HG02610 (cell line): ENCODE results near the gene TRIP12.
A peak's percentile ranks its signal among the peaks of the same experiment; 100 is the strongest.
"Not testable (repeated sequence)": the region's sequence is repeated elsewhere in the genome, so short reads cannot be mapped to it uniquely, and the experiment has no call there.

ENCODE experiments used
- ATAC-seq: cut with Tn5 transposase; IDR thresholded peaks from one replicate; pipeline ENCODE4 v1.9.1; 2021; ENCODE audit warnings: mild to moderate bottlenecking, moderate library complexity; ENCODE audit not compliant: unreplicated experiment

The TRIP12 gene

DNA sequence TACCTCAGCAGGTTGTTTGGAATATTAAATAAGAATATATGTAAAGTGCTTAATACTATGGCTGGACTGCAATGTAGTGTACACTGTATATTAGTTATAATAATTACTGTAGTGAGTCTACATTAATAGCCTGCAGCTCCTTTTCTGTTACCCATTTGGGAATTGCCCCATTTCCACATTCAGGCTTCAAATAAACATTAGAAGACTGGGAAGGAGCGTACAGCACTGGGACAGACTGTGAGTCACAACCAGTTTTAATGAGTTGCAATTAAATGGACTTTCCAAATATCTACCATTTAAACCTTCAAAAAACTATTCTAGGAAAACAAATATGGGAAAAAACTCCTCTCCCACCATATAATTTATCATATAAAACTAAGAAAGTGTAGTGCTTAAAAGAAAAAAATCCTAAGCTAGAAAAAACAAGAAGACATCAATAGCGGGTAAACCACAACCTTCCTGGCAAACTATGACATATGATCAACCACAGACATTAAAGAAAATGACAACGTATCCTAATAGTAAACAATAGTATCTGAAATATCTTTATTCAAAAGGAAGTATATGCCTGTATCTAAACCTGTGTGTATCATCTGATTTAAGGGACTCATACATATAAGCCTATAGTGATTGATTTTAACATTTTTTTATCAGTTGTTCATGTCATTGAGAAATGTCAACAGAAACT, 86.1 kb downstream of the TRIP12 start:
- ATAC-seq, result no peak

DNA sequence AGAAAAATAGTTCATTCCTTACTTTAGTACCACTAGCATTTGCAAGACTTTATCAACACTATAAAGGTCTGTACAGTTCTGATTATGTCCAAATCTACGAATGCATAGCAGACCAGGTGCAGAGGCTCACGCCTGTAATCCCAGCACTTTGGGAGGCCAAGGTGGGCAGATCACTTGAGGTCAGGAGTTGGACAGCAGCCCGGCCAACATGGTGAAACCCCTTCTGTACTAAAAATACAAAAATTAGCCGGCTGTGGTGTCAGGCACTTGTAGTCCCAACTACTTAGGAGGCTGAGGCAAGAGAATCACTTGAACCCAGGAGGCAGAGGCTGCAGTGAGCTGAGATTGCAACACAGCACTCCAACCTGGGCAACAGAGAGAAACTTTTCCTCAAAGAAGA, 87.4 kb downstream of the TRIP12 start:
- ATAC-seq, result not testable (repeated sequence)

DNA sequence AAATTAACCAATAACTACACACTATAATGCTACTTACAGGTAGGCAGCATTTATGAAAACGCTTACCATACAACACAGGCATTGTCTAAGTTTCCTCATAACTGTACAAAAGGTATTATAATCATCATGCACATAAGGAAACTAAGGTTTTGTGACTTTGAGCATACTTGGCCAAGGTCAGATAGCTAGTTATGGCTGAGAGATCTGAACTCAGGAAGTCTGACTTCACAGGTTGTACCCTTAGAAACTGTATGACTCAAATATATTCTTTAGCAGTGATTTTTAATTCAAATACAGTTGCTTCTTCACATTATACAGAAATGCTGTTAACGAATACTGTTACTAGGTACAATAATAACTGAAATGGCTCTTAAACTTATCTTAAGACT, 89.3 kb downstream of the TRIP12 start:
- ATAC-seq, result peak; percentile 85

DNA sequence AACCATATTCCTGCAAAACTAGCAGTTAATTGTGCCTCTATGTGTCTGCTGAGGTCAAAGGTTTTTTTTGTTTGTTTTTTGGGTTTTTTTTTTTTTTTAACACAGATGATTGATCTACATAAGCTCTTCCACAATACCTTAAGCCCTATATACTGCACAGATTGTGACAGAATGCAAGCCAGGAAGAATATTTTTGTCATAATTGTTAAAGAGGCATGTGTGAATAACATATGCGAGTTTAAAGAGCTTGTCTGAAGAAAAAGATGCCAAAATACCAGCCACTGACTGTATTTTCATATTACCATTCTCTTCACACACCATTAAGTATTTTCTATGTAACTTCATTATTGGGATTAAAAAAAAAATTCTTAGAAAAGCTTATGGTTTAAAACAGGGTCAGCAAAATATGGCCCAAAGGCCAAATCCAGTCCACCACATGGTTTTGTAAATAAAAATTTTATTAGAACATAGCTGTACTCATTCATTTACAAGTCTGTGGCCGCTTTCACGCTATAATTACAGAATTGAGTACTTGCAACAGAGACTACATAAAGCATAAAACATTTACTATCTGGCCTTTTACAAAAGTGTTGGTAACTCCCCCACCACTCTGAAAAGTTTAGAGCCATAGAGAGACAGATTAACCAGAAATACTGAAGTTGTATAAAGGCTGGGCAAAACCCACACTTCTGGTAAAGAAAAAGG, 89.9 kb downstream of the TRIP12 start:
- no peak for ATAC-seq

DNA sequence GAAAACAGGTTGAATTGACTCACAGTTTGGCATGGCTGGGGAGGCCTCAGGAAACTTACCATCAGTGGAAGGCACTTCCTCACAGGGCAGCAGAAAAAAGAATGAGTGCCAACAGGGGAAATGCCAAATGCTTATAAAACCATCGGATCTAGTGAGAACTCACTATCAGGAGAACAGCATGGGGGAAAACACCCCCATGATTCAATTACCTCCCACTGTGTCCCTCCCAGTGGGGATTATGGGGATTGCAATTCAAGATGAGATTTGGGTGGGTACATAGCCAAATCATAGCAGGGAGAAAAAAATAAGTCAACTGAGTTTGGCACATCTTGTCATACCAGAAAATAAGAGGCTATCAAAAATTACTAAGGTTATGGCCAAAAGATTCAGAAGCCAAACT, 96.3 kb downstream of the TRIP12 start:
- ATAC-seq, result no peak

DNA sequence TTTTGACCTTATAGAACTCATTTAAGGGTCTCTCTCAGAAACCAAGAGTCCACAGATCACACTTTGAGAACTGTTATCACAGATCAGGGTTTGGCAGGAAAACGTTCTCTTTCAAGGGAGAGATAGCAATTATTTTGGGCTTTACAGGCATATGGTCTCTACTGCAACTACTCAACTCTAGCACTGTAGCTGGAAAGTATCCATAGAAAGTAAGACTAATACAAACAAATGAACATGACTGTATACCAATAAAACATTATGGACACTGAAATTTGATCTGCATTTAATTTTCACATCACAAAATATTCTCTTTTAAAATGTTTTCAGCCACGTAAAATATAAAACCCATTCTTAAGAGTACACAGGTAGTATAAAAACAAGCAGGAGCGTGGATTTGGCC, 100.5 kb downstream of the TRIP12 start:
- no peak for ATAC-seq

DNA sequence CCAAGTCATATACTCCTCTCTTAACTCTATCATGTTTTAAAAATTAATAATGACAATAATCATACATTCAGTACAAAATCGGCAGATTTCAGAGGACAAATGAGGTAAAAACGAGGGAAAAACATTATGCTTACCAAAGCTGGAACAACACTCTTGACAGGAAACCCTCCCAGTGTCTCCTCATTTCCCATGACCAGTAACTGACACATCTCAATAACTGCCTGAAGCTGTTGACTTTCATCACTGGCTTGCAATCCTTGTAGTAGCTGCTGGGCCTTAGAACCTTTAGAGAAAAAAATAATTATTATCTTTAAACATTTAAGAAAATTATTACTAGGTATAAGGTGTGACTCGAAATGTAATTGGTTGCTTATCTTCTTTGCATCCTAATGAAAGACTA, 103.6 kb downstream of the TRIP12 start:
- ATAC-seq, result no peak

DNA sequence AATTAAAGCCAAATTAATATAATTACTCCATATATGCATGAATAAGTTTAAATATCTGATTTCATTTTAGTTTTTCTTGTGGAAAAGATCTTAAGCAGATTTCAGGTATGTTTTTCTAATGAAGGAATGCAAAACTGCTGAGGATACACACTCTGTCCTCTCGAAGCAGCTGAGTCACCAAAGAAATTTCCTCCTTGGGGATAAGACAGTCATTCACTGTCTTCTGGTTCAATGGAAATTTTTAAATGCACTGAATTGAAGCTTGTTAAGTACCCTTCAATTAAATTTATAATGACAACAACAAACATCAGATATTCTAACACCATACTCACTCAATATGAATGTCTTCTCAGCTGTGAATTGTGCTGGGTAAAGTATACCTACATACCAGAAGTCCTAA, 106.0 kb downstream of the TRIP12 start:
- ATAC-seq, result no peak

DNA sequence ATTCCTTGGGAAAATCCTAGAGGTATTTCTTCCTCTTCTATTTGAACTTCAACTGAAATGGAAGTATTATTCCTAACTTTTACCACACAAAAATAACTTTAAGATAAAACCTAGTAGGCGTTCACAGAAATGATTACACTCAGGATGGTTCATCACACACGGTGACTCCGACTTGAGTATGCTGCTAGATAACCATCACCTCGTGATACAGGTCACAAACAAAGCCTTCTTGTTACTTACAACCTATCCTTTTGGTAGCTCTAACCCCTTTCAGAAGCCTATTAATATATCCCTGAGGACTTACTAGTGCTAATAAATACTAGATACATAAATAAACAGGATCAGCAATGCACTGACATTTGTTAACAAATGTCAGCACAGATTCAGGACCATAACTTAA, 106.5 kb downstream of the TRIP12 start:
- no peak for ATAC-seq

DNA sequence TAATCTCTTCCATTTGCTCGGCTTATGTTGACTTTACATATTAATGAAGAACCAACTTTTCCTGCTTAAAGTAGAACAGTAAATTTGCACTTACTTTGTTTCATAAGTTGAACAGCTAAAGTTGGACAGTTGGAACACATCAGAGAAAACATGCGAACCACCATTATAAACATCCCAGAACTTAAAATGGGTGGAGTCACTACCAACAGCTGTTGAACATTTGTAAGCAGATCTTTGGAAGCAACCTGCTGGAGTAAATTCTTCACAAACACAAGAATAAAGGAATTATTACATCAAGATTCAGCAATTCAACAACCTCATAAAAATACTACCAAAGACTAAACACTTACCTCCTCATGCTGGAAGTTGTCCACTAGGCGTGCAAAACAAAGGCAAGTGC, 111.0 kb downstream of the TRIP12 start:
- ATAC-seq, result no peak

DNA sequence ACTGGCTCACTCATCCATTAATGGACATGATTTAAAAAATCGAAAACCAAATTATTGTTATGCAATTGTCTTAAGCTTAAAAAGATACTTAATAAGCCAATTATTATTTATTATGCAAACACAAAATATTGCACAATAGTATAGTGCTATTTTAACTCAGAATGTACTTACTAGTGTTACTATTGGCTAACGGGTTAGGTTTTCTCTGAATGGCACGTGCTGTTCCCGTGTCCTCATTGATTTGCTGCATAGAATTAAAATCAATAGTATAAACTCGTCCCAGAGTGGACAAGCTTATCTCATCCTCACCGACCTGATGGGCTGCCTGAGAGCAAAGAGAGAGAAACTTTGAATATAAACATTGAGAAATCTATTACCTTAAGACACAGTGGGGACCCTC, 116.2 kb downstream of the TRIP12 start:
- no peak for ATAC-seq

DNA sequence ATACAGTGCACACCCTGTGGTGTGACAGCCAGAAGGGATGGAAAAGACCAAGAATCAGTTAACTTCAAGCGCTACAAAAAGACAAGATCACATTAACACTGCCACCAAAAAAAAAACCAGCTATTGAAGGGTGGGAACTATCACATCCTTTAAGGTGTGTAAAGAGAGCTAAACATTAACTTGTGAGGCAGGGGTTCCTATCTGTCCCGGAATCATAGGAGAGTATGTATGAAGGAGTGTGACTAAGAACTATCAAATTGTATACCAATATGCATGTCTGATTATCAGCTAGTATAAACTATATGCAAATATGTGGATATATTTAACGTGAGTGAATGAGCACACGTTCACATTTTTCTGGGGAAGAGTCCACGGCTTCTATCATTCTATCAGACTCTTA, 119.0 kb downstream of the TRIP12 start:
- no peak for ATAC-seq

DNA sequence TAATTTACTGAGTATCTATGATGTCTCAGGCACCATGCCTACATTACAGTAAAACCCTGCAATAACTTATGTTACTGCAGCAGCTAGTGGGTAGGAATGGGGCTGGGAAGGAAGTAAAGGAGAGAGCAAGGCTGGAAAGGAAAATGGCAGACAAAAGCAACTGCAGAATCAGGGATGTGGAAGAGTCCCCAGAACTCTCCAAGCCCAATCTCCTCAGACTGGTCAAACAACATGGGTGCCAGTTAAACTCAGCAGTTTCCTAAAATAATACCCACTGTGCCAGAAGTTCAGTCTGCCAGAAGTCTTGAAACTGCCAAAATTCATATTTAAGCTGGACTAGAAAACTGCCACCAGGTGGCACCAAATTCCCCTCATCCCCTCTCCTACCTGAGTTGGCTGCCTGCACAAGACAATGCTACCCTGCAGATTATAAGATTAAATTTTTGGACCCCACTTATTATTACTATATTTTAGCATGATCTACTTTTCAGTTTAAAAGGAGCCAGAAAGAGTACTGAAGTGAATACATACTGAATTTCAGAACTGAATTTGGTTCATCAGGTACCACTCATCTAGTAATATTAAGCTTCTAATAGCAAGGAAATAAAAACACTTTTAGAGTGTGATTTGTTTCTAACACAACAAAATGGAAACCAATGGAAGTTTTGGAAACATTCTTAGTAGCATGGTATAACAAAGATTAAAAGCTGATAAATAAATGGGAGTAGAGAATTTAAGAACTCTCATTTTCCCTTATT, 120.6 kb downstream of the TRIP12 start:
- peak; percentile 69 for ATAC-seq

DNA sequence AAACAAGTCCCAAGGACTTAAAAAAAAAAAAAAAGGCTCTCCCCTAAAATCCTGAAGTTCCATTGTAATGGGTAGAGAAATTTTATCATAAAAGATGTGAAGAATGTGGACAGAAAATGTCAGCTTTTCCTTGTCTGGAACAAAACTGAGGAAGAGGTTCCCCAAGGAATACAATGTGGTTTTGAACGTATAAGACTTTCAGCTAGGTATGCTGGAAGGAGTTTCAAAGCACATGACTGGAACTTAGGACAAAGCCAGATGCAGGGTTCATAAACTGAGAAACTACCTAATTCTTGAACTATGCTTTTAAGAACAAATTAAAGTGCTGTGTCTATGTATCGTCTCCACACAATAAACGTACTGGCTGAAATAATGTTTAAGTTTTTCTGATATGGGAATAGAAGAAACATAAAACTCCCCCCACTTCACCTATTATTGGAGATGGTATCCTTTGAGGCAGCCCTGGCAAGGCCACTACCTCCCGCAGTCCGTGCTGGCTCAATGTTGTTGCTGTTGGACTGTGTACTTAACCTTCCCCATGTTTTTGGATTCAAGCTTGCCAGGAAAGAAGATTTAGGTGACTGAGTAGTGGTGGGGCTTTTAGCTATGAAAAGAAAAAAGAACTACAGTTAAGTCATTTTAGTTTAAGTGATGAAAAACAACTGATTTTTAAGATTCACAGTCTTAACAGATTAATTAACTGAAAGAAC, 123.2 kb downstream of the TRIP12 start:
- no peak for ATAC-seq

DNA sequence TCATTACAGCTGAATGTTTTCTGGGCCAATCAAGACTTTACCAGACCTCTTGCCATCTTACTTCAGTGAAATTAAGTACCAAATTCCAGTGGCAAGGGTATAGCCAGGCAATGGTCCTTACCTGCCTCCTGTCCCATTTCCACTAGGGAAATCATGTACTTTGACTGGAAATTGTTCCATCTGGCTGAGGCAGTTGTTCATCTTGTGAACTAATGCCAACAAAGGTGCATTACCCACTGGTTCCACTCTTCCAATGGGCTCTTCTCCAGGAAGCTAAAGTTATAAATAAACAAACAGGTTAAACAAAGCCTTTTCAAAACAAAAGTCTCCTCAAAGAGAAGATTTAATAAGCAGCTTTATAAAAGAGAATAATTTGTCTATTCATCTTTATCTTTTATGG, 126.8 kb downstream of the TRIP12 start:
- no peak for ATAC-seq

DNA sequence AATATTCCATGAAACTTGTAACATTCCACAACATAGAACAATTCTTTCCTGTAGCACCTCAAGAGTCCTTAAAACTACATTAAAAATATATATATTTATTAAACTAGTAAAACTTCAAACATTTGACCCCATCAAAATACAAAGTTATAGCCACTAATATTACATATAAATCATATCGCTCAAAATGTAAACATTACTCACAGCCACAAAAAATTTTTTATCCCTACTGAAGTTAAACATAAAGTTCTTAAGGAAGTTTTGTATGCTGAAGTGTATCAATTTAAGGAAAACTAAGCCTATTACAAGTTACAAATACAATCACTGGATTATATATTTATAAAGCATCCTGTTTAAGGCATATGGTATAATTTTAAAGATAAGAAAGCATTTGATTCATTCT, 127.2 kb downstream of the TRIP12 start:
- ATAC-seq, result no peak

DNA sequence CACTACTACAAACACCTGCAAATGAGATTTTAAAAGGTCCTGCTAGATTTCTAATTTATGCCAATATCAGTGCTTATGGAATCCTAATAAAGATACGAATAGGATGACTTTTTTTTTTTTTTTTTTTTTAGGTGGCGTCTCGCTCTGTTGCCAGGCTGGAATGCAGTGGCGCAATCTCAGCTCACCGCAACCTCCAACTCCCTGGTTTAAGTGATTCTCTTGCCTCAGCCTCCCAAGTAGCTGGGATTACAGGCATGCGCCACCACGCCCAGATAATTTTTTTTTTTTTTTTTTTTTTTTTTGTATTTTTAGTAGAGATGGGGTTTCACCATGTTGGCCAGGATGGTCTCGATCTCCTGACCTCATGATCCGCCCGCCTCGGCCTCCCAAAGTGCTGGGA, 135.5 kb downstream of the TRIP12 start:
- ATAC-seq, result not testable (repeated sequence)

DNA sequence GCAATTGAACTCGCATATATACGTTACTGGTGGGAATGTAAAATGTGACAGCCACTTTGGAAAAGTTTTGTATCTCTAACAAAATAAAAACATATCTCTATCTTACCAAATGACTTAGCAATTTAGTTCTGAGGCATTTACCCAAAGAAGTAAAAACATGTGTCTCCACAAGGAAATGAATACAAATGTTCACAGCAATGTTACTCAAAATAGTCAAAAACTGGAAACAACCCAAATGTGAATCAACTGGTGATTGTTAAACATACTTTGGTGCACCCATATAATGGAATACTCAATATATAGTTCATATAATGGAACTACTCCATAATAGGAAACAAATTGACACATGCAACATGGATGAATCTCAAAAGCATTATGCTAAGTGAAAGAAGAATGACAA, 137.0 kb downstream of the TRIP12 start:
- no peak for ATAC-seq

DNA sequence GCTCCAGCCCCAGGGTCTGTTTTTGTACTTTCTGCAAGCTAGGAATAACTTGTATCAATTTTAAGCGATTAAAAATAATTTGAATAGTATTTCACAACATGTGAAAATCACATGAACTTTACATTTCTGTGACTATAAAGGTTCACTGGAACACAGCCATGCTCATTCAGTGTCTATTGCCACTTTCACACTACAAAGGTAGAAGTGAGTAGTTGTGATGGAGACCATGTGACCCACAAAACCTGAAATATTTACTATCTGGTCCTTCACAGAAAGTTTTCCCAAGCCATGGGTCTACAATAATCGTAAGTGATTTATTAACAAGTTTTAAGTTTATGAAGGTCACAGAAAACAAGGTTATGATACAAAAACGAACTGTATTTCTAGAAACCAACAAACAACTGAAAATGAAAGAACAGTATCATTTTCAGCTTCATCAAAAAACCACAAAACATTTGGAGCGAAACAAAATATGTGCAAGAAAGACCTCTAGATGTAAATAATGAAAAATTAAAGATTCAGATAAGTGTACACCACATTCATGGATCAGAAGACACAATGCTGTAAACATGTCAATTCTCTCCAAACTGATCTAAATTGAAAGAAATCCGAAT, 138.6 kb downstream of the TRIP12 start:
- ATAC-seq, result peak; percentile 70

DNA sequence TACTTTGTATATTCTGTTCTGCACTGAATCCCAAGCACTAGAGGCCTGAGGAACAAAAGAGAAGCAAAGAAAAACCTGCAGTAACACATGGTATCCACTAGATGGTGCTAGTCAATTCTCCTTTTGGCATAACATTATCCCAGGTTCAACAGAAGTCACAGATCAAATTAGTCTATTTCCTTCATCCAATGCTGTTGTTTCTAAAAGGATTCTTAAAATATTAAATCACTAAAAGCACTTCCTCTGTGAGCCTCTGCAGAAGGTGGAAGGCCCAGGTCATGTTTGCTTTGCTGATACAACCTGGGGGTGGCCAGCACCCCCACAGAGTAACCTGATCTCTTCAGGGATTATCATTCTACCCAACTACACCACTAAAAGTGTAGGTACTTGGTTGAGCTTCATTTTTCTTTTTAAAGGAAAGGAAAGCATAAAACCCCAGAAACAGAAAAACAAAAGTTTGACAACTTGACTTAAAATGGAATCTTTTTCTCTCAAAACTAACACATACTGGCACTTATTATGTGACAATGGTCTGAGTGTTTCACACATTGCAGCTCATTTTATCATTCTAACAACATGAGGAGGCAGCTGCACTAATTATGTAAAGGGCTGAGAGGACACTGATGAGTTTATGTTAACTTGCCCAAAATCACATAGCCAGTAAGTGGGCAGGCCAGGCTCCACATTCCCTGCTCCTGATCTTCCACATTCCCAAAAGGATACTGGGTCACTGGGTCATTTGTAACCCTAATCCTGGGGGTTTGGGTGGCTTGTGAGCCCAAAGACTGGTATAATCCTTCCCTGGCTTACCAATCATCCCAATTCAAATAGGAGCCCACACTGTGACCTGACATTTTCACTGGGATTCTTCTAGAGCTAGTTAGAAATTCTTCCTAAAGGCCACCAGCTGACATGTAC, 140.7 kb downstream of the TRIP12 start:
- peak; percentile 35 for ATAC-seq
